Upper lobe of left lung (tissue), 4 donors: ENCODE data around the gene RPIA.

ENCODE experiments used
- EP300 ChIP-seq, 4 donors: sonication (generic); formaldehyde crosslinking; IDR thresholded peaks; one replicate each; pipeline ENCODE4 v1.5.1; 2017; ENCODE audit warnings: antibody characterized with exemption in 4 of 4, control low read depth in 2 of 4
- TF ChIP-seq, protein P1 (sequence below), 6 experiments: fragments of 450-650 bp in 4 of 6; fragments of 200-600 bp in 2 of 6; sonication (generic) in 2 of 6; IDR thresholded peaks; one replicate each; pipeline ENCODE4 v1.5.1; 2016 to 2019; ENCODE audit warnings: antibody characterized with exemption in 6 of 6

DNA sequence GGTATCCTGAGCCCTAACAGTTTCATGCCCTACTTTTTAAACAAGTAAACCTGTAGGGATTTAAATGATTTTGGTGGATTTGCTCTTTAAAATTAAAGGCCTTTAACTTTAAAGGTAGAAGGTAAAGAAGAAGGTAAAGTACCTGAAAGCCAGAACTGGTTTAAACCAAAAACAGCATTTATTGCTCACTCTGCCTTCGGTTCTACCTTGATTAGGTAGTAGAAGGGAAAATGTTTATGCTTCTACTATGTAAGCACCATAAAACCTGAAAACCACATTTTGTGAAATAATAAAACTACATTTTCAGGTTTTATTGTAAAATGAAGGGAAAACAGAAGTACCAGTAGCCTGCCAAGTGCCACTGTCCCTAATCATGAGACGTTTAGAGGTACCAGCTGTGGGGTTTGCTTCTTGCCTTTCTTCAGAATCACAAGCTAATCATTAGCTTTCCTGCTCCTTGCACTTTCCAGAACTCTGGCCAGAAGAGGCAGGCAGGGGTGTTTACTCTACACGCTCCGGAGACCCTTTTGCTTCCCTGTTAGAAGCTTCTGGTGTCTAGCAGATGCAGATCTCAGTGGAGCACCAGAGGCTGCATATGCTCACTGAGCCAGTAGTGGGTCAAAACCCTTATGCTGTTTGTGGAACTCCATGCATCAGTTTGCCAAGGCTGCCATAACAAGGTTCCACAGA, 33.3 kb downstream of the RPIA start:
- TF ChIP-seq, protein P1, sequence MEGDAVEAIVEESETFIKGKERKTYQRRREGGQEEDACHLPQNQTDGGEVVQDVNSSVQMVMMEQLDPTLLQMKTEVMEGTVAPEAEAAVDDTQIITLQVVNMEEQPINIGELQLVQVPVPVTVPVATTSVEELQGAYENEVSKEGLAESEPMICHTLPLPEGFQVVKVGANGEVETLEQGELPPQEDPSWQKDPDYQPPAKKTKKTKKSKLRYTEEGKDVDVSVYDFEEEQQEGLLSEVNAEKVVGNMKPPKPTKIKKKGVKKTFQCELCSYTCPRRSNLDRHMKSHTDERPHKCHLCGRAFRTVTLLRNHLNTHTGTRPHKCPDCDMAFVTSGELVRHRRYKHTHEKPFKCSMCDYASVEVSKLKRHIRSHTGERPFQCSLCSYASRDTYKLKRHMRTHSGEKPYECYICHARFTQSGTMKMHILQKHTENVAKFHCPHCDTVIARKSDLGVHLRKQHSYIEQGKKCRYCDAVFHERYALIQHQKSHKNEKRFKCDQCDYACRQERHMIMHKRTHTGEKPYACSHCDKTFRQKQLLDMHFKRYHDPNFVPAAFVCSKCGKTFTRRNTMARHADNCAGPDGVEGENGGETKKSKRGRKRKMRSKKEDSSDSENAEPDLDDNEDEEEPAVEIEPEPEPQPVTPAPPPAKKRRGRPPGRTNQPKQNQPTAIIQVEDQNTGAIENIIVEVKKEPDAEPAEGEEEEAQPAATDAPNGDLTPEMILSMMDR (IDR thresholded peaks at IDR 0.05) = no peak
- no peak for TF ChIP-seq EP300 (IDR thresholded peaks at IDR 0.05)
